ENCODE results near the gene ZNF775. TPM values are rescaled to one million over a fixed set of nuclear protein-coding genes. Genes with fewer than 3 reads are reported as not detected.
A peak's percentile ranks its signal among the peaks of the same experiment; 100 is the strongest.

The ZNF775 gene
- 9.7 TPM for polyA plus RNA-seq (2012; ENCODE audit: low read depth, missing spikeins)

- peak; percentile 84 for FAIRE-seq
Observed at GRCh38 chr7:150378853-150379440, at the start of gene ZNF775. Gene ZNF775, plus strand, starts transcription at chr7:150379330. Its CDS starts 9,141 bp downstream, at chr7:150388471.

GRCh38 chr7:150329331-150330120, 49.6 kb upstream of the ZNF775 start:
- TF ChIP-seq TAF1 (IDR thresholded peaks at IDR 0.05; ENCODE audit: low read depth, low read length): no peak
- no peak for TF ChIP-seq SPI1 (IDR thresholded peaks at IDR 0.05; ENCODE audit: low read depth, low read length)
- TF ChIP-seq PAX5 (IDR thresholded peaks at IDR 0.05; ENCODE audit: insufficient read depth, low read length, severe bottlenecking): no peak
- no peak for TF ChIP-seq POLR2A (IDR thresholded peaks at IDR 0.05; ENCODE audit: low read depth, low read length)
- no peak for TF ChIP-seq POLR2AphosphoS5 (IDR thresholded peaks at IDR 0.05; ENCODE audit: low read depth, low read length)
- no peak for TF ChIP-seq POU2F2 (IDR thresholded peaks at IDR 0.05; ENCODE audit: low read depth, low read length)
- FAIRE-seq: no peak
- DNase-seq (ENCODE audit: insufficient read length, low spot score): no peak

More at GRCh38 chr7:150378853-150379440, at the start of gene ZNF775:
- DNase-seq (ENCODE audit: insufficient read length, low spot score): peak; percentile 99
- TF ChIP-seq TAF1 (IDR thresholded peaks at IDR 0.05; ENCODE audit: low read depth, low read length) (peak; percentile 79), POLR2AphosphoS5 (IDR thresholded peaks at IDR 0.05; ENCODE audit: low read depth, low read length) (peak; percentile 82), PAX5 (IDR thresholded peaks at IDR 0.05; ENCODE audit: insufficient read depth, low read length, severe bottlenecking) (no peak), POU2F2 (IDR thresholded peaks at IDR 0.05; ENCODE audit: low read depth, low read length) (peak; percentile 31; the same call in 1 of the 2 replicates), SPI1 (IDR thresholded peaks at IDR 0.05; ENCODE audit: low read depth, low read length) (0 out of 2 replicates have a peak, but pooled peaks have one; percentile 15), POLR2A (IDR thresholded peaks at IDR 0.05; ENCODE audit: low read depth, low read length) (peak; percentile 84)

GRCh38 chr7:150330211-150330885, 48.8 kb upstream of the ZNF775 start:
- TF ChIP-seq POLR2A (IDR thresholded peaks at IDR 0.05; ENCODE audit: low read depth, low read length) (no peak), PAX5 (IDR thresholded peaks at IDR 0.05; ENCODE audit: insufficient read depth, low read length, severe bottlenecking) (no peak), TAF1 (IDR thresholded peaks at IDR 0.05; ENCODE audit: low read depth, low read length) (no peak), POLR2AphosphoS5 (IDR thresholded peaks at IDR 0.05; ENCODE audit: low read depth, low read length) (no peak), SPI1 (IDR thresholded peaks at IDR 0.05; ENCODE audit: low read depth, low read length) (no peak), POU2F2 (IDR thresholded peaks at IDR 0.05; ENCODE audit: low read depth, low read length) (no peak)
- FAIRE-seq (no peak), DNase-seq (ENCODE audit: insufficient read length, low spot score) (no peak)

- TF ChIP-seq POLR2A (IDR thresholded peaks at IDR 0.05; ENCODE audit: low read depth, low read length): no peak
- 0 out of 2 replicates have a peak, but pooled peaks have one; percentile 31 for TF ChIP-seq POLR2AphosphoS5 (IDR thresholded peaks at IDR 0.05; ENCODE audit: low read depth, low read length)
- no peak for TF ChIP-seq PAX5 (IDR thresholded peaks at IDR 0.05; ENCODE audit: insufficient read depth, low read length, severe bottlenecking)
- no peak for TF ChIP-seq TAF1 (IDR thresholded peaks at IDR 0.05; ENCODE audit: low read depth, low read length)
- no peak for TF ChIP-seq SPI1 (IDR thresholded peaks at IDR 0.05; ENCODE audit: low read depth, low read length)
- TF ChIP-seq POU2F2 (IDR thresholded peaks at IDR 0.05; ENCODE audit: low read depth, low read length): no peak
- no peak for FAIRE-seq
Observed at GRCh38 chr7:150332852-150333635, 46.1 kb upstream of the ZNF775 start.

GRCh38 chr7:150333659-150334058, 45.5 kb upstream of the ZNF775 start:
- FAIRE-seq: no peak
- no peak for DNase-seq (ENCODE audit: insufficient read length, low spot score)
- TF ChIP-seq POLR2AphosphoS5 (IDR thresholded peaks at IDR 0.05; ENCODE audit: low read depth, low read length) (no peak), PAX5 (IDR thresholded peaks at IDR 0.05; ENCODE audit: insufficient read depth, low read length, severe bottlenecking) (no peak)

More at GRCh38 chr7:150332852-150333635, 46.1 kb upstream of the ZNF775 start:
- no peak for DNase-seq (ENCODE audit: insufficient read length, low spot score)

GRCh38 chr7:150334108-150334507, 45.0 kb upstream of the ZNF775 start:
- FAIRE-seq (no peak), DNase-seq (ENCODE audit: insufficient read length, low spot score) (no peak)
- no peak for TF ChIP-seq PAX5 (IDR thresholded peaks at IDR 0.05; ENCODE audit: insufficient read depth, low read length, severe bottlenecking)
- TF ChIP-seq POLR2A (IDR thresholded peaks at IDR 0.05; ENCODE audit: low read depth, low read length): no peak
- TF ChIP-seq TAF1 (IDR thresholded peaks at IDR 0.05; ENCODE audit: low read depth, low read length): no peak
- no peak for TF ChIP-seq POLR2AphosphoS5 (IDR thresholded peaks at IDR 0.05; ENCODE audit: low read depth, low read length)
- no peak for TF ChIP-seq POU2F2 (IDR thresholded peaks at IDR 0.05; ENCODE audit: low read depth, low read length)
- no peak for TF ChIP-seq SPI1 (IDR thresholded peaks at IDR 0.05; ENCODE audit: low read depth, low read length)

- DNase-seq (ENCODE audit: insufficient read length, low spot score) (no peak), FAIRE-seq (no peak)
- no peak for TF ChIP-seq POLR2A (IDR thresholded peaks at IDR 0.05; ENCODE audit: low read depth, low read length)
- TF ChIP-seq POU2F2 (IDR thresholded peaks at IDR 0.05; ENCODE audit: low read depth, low read length): no peak
- no peak for TF ChIP-seq POLR2AphosphoS5 (IDR thresholded peaks at IDR 0.05; ENCODE audit: low read depth, low read length)
- TF ChIP-seq PAX5 (IDR thresholded peaks at IDR 0.05; ENCODE audit: insufficient read depth, low read length, severe bottlenecking): no peak
- no peak for TF ChIP-seq TAF1 (IDR thresholded peaks at IDR 0.05; ENCODE audit: low read depth, low read length)
- no peak for TF ChIP-seq SPI1 (IDR thresholded peaks at IDR 0.05; ENCODE audit: low read depth, low read length)
Observed at GRCh38 chr7:150335108-150335773, 43.9 kb upstream of the ZNF775 start.

GRCh38 chr7:150335774-150336112, 43.4 kb upstream of the ZNF775 start:
- DNase-seq (ENCODE audit: insufficient read length, low spot score): no peak
- FAIRE-seq: no peak
- TF ChIP-seq POLR2A (IDR thresholded peaks at IDR 0.05; ENCODE audit: low read depth, low read length) (no peak), TAF1 (IDR thresholded peaks at IDR 0.05; ENCODE audit: low read depth, low read length) (no peak), POLR2AphosphoS5 (IDR thresholded peaks at IDR 0.05; ENCODE audit: low read depth, low read length) (no peak), PAX5 (IDR thresholded peaks at IDR 0.05; ENCODE audit: insufficient read depth, low read length, severe bottlenecking) (no peak), SPI1 (IDR thresholded peaks at IDR 0.05; ENCODE audit: low read depth, low read length) (no peak), POU2F2 (IDR thresholded peaks at IDR 0.05; ENCODE audit: low read depth, low read length) (no peak)

Data from GM12891 (cell line).